Suprapubic skin (tissue), 4 donors: Measurements from ENCODE around the gene RBM19.

ENCODE experiments used
- EP300 ChIP-seq: sonication (generic); formaldehyde crosslinking; IDR thresholded peaks from one replicate; pipeline ENCODE4 v1.6.1; 2017; ENCODE audit warnings: antibody characterized with exemption
- POLR2A ChIP-seq, 2 donors: fragments of 450-650 bp; IDR thresholded peaks; one replicate each; pipeline ENCODE4 v1.6.1; 2017; ENCODE audit warnings: antibody characterized with exemption in 2 of 2, mild to moderate bottlenecking in 2 of 2, moderate library complexity in 2 of 2
- POLR2AphosphoS5 ChIP-seq, 3 donors: sonication (generic); formaldehyde crosslinking; IDR thresholded peaks; one replicate each; pipeline ENCODE4 v1.6.1; 2017; ENCODE audit warnings: antibody characterized with exemption in 3 of 3
- TF ChIP-seq, protein P1 (sequence below), 2 donors: fragments of 200-600 bp in 1 of 2; fragments of 450-650 bp in 1 of 2; sonication (generic) in 1 of 2; IDR thresholded peaks; one replicate each; pipeline ENCODE4 v1.5.1; 2016 to 2019; ENCODE audit warnings: antibody characterized with exemption in 2 of 2, mild to moderate bottlenecking in 1 of 2, moderate library complexity in 1 of 2

DNA sequence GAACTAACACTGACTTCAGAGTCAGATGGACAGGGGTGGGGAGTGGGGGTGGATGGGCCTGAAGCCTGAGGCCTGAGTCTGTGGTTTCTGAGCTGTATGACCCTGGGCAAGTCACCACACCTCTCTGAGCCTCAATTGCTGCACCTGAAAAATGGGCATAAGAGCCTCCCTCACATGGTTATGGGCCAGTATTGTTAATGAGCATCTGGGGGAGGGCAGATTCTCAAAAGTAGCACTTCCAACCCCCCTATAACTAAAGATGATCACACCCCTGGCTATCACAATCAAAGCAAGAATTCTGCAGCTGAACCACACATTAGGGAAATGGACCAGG, 168.6 kb downstream of the RBM19 start:
- TF ChIP-seq, protein P1, sequence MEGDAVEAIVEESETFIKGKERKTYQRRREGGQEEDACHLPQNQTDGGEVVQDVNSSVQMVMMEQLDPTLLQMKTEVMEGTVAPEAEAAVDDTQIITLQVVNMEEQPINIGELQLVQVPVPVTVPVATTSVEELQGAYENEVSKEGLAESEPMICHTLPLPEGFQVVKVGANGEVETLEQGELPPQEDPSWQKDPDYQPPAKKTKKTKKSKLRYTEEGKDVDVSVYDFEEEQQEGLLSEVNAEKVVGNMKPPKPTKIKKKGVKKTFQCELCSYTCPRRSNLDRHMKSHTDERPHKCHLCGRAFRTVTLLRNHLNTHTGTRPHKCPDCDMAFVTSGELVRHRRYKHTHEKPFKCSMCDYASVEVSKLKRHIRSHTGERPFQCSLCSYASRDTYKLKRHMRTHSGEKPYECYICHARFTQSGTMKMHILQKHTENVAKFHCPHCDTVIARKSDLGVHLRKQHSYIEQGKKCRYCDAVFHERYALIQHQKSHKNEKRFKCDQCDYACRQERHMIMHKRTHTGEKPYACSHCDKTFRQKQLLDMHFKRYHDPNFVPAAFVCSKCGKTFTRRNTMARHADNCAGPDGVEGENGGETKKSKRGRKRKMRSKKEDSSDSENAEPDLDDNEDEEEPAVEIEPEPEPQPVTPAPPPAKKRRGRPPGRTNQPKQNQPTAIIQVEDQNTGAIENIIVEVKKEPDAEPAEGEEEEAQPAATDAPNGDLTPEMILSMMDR (IDR thresholded peaks at IDR 0.05): no peak
- TF ChIP-seq POLR2AphosphoS5 (IDR thresholded peaks at IDR 0.05): no peak
- TF ChIP-seq EP300: no peak
- TF ChIP-seq POLR2A (IDR thresholded peaks at IDR 0.05): no peak
